ENCODE measurements around the gene MKLN1.

GRCh38 chr7:131292141-131292905 lies 35.4 kb upstream of the MKLN1 start:
- TF ChIP-seq CTCF (IDR thresholded peaks at IDR 0.05) (no peak), EZH2 (IDR thresholded peaks at IDR 0.05; ENCODE audit: borderline replicate concordance, insufficient read depth, low read depth, low read length, poor library complexity, severe bottlenecking) (no peak)

Measured in B cell (primary cell).